ENCODE results near the gene ADRA2C.

ADRA2C gene

GRCh38 chr4:3766036-3766784 lies at the start of gene ADRA2C:
TSS of gene ADRA2C (plus strand) at chr4:3766385. CDS start at chr4:3766607, 222 bp downstream.
- CTCF ChIA-PET: no interaction called here
- TF ChIP-seq CTCF (IDR thresholded peaks at IDR 0.05; ENCODE audit: control extremely low read depth, extremely low read depth, low read depth, missing control alignments): no peak
- DNase-seq (ENCODE audit: extremely low spot score): no peak
- POLR2A ChIA-PET: no interaction called here

GRCh38 chr4:3716631-3717235 lies 49.5 kb upstream of the ADRA2C start:
- no peak for DNase-seq (ENCODE audit: extremely low spot score)
- POLR2A ChIA-PET: no interaction called here
- CTCF ChIA-PET: no interaction called here
- no peak for TF ChIP-seq CTCF (IDR thresholded peaks at IDR 0.05; ENCODE audit: control extremely low read depth, extremely low read depth, low read depth, missing control alignments)

DNA sequence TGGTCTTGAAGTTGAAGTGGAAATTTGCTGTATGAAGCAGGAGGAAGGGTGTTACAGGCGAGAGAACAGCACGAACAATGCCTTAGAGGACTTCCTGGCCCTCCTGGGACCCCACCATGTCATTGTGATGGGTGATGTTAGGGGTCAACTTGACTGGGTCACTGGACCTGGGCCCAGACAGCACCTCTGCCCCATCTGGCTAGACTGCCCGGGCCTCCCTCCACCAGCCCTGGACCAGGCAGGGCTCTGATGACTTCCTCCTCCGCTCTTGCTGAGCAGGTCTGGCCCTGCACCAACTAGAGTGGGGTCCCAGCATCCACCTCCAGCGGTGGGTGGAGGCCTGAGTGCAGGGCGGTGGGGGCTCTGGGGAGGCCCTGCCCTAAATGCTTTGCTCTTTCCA lies 48.9 kb upstream of the ADRA2C start:
- ChIA-PET CTCF (no interaction called here), POLR2A (no interaction called here)
- TF ChIP-seq CTCF (IDR thresholded peaks at IDR 0.05; ENCODE audit: control extremely low read depth, extremely low read depth, low read depth, missing control alignments): no peak
- DNase-seq (ENCODE audit: extremely low spot score): no peak

DNA sequence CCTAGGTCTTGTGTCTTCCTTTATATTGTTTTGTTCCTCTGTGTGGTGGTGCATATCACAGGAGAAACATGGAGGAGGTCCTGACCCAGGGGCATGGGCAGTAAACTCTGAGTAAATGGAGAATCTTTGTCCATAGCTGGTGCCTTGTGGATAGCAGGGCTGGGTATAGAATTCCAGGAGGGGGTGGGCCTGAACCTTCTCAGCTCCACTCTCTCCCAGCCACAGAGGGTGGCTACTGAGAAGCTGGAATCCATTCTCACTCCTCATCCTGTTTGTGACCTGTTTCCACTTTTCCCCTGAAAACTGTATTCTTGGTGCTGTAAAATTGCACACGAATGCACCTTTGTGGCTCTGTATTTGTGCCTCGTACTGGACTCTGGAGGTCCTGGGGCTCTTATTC lies 47.7 kb upstream of the ADRA2C start:
- CTCF ChIA-PET: no interaction called here
- DNase-seq (ENCODE audit: extremely low spot score): no peak
- no peak for TF ChIP-seq CTCF (IDR thresholded peaks at IDR 0.05; ENCODE audit: control extremely low read depth, extremely low read depth, low read depth, missing control alignments)
- POLR2A ChIA-PET: no interaction called here

DNA sequence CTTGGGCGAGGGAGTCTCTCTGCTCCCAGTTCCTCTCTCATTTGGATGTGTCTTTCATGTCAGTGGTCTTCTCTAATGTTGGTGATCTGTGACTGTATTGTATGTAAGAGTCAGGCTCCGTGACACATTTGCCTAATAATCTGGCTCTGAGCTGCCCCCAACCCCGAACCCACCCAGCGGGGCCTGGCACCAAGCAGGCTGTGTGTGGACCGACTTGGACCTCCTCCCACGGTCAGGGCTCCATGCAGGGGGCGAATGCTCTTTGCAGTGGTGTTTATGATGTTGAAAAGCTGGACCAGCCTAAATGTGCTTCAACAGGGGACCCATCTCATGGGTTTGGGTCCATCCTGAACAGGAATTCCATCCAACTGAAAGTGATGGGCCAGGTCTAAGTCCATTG lies 47.0 kb upstream of the ADRA2C start:
- POLR2A ChIA-PET: no interaction called here
- no peak for TF ChIP-seq CTCF (IDR thresholded peaks at IDR 0.05; ENCODE audit: control extremely low read depth, extremely low read depth, low read depth, missing control alignments)
- CTCF ChIA-PET: no interaction called here
- no peak for DNase-seq (ENCODE audit: extremely low spot score)

- no peak for DNase-seq (ENCODE audit: extremely low spot score)
- POLR2A ChIA-PET: no interaction called here
- CTCF ChIA-PET: no interaction called here
- no peak for TF ChIP-seq CTCF (IDR thresholded peaks at IDR 0.05; ENCODE audit: control extremely low read depth, extremely low read depth, low read depth, missing control alignments)
Observed at GRCh38 chr4:3719836-3720235, 46.3 kb upstream of the ADRA2C start.
